Parietal lobe (tissue), 2 donors: ENCODE data around the gene PLEKHJ1. TPM values are rescaled to one million over a fixed set of nuclear protein-coding genes. Genes with fewer than 3 reads are reported as not detected.

Experiments used
- small RNA-seq: library from RNA; depleted of rRNA; stranded (forward); fragments of <200 nt; gene quantifications from one replicate; pipeline ENCODE3, GENCODE V24; 2014; ENCODE audit warnings: low replicate concordance
- total RNA-seq: library from RNA; depleted of rRNA; stranded (reverse); fragments of >200 nt; gene quantifications from one replicate; pipeline ENCODE4 v1.2.3, GENCODE V29; 2014

The PLEKHJ1 gene
- 36.6 TPM for total RNA-seq

DNA sequence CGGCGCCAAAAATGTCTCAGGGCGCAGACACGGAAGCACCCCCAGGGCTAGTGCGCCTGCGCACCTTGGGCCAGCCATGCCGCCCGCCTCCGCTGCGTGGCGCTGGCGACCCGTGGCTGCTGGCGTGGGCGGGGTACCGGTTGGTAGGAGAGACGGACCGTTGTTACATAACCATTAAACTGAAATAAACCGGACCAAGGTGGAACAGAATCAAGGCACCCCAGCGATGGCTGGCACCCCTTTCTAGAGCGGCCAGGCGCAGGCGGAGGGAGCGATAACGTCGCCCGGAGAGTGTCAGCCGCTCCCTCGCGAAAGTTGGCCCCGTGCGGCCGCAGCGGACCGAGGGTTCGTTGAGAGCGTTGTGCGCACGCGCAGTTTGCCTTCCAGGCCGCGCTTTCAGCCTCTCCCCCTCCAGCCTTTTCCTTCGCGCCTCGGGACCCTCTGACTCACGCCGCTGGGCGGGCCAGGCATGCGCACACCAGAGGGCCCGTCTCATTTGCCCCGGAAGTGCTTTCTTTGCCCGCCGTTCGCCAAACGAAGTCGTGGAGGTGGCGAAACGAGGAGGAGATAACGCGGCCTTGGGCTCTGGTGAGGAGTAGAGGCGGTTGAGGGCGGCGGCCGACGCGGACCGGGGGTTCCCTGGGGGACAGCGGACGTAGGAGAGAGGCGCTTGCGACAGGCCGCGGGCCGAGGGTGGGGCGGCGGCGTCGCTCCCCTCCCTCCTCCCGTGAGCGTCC, at the start of gene PLEKHJ1, which contains the start of gene SF3A2:
PLEKHJ1 (minus strand) TSS at position 16 of the 737 bp plus-strand sequence. CDS start 81 bp downstream, outside the sequence.
SF3A2 (plus strand) TSS at position 511 of the 737 bp plus-strand sequence. CDS start 6,595 bp downstream, outside the sequence.

DNA sequence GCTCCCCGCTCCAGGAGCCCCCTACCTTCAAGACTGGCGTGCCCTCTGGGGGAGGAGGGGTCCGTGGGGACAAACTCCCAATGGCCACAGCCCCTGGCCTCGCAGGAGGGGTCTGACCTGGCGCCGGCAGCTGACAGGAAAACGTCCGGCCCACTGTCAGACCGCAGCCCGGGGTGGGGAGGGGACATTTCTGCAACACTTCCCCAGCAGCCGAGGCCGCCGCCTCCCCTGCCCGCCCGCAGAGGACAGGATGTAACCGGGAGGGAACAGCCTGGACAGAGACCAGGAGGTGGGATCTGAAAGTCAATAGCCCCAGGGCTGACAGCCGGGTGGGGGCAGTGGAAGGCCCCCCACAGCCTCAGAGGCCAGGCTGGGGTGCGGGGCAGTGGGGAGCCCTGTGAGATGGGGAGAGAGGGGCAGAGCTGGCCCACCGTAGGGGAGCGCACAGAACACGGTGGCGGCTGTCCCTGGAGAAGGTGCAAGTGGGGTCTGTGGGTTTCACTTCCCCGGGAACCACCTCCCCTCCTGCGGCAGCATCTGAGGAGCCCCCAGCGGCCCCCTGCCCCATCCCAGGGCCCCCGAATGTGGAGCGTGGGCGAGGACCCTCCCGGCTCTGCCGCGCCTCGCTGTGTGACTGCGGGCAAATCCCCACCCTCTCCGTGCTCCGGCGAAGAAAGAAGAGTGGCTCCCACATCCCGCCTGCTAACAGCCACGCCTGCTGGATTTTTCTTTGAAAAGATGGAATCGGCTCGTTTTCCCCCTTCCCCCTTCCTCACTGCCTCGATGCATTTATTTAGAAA, 46.1 kb upstream of the PLEKHJ1 start, which contains the start of gene PEAK3:
PEAK3 (minus strand) TSS at position 114 of the 800 bp plus-strand sequence. CDS start 1,244 bp downstream, outside the sequence.

GRCh38 chr19:2255982-2256685, 20.0 kb upstream of the PLEKHJ1 start, which contains the start of gene JSRP1:
JSRP1 (minus strand) TSS chr19:2256417; CDS start chr19:2255314, 1,103 bp downstream.

DNA sequence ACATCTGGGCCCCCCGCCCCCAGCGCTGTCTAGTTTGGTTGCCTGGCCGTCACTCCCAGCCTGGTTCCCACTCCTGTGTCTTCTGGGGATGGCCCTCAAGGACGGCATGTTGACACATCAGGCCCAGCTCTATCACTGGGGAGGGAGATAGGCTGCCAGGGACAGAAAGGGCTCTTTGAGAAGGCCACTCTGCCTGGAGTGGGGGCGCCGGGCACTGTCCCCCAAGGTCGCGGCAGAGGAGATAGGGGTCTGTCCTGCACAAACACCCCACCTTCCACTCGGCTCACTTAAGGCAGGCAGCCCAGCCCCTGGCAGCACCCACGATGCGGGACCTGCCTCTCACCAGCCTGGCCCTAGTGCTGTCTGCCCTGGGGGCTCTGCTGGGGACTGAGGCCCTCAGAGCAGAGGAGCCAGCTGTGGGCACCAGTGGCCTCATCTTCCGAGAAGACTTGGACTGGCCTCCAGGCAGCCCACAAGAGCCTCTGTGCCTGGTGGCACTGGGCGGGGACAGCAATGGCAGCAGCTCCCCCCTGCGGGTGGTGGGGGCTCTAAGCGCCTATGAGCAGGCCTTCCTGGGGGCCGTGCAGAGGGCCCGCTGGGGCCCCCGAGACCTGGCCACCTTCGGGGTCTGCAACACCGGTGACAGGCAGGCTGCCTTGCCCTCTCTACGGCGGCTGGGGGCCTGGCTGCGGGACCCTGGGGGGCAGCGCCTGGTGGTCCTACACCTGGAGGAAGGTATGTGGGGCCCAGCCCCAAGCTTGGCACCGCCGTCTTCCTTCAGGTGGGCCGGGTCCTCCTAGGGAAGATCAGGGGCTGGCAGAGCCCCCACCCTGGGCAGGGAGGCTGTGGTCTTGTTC, 13.1 kb upstream of the PLEKHJ1 start, which contains the start of gene AMH:
AMH (plus strand) TSS at position 314 of the 857 bp plus-strand sequence; CDS start at position 324, 10 bp downstream.

Small RNA genes within 50 kb of the gene (small RNA-seq; reads per million reads assigned to genes)
- gene MIR1227 = not detected

Other genes starting within 250 kb of the PLEKHJ1 start
- gene BTBD2, start 220.6 kb downstream of the PLEKHJ1 start, total RNA-seq = 69.5 TPM
- 24.4 TPM for gene MKNK2, start 185.1 kb downstream of the PLEKHJ1 start, total RNA-seq
- gene MOB3A, start 140.0 kb downstream of the PLEKHJ1 start, total RNA-seq = 15.0 TPM
- 5.9 TPM for gene IZUMO4, start 139.4 kb downstream of the PLEKHJ1 start, total RNA-seq
- gene AP3D1, start 84.8 kb downstream of the PLEKHJ1 start, total RNA-seq = 72.6 TPM
- gene DOT1L, start 72.4 kb downstream of the PLEKHJ1 start, total RNA-seq = 21.0 TPM
- 76.4 TPM for gene SF3A2, start 495 bp upstream of the PLEKHJ1 start, total RNA-seq
- 2.2 TPM for gene AMH, start 13.0 kb upstream of the PLEKHJ1 start, total RNA-seq
- gene JSRP1, start 20.1 kb upstream of the PLEKHJ1 start, total RNA-seq = not detected
- gene PEAK3, start 45.8 kb upstream of the PLEKHJ1 start, total RNA-seq = not detected
- 0.94 TPM for gene LINGO3, start 71.8 kb upstream of the PLEKHJ1 start, total RNA-seq
- 90.1 TPM for gene LSM7, start 92.3 kb upstream of the PLEKHJ1 start, total RNA-seq
- gene SPPL2B, start 92.4 kb upstream of the PLEKHJ1 start, total RNA-seq = 57.0 TPM
- 0.63 TPM for gene TMPRSS9, start 123.9 kb upstream of the PLEKHJ1 start, total RNA-seq
- gene TIMM13, start 191.3 kb upstream of the PLEKHJ1 start, total RNA-seq = 17.2 TPM
- gene LMNB2, start 220.6 kb upstream of the PLEKHJ1 start, total RNA-seq = 40.7 TPM
- 2.8 TPM for gene GADD45B, start 239.8 kb upstream of the PLEKHJ1 start, total RNA-seq